Ovary (tissue), 3 donors: ENCODE measurements around the gene BTBD9.

Experiments
- CTCF ChIP-seq, 3 donors: fragments of 450-650 bp in 2 of 3; fragments of 200-600 bp in 1 of 3; IDR thresholded peaks; one replicate each; pipeline versions ENCODE4 v1.5.1 to v1.8.0; 2016 to 2022; ENCODE audit warnings: antibody characterized with exemption in 3 of 3, mild to moderate bottlenecking in 1 of 3
- POLR2A ChIP-seq: fragments of 450-650 bp; IDR thresholded peaks from one replicate; pipeline ENCODE4 v1.6.1; 2017; ENCODE audit warnings: antibody characterized with exemption, mild to moderate bottlenecking, moderate library complexity
- donor health status: DM: no; HTN: no; CAD: no.

GRCh38 chr6:38306931-38307330, 332.8 kb downstream of the BTBD9 start:
- TF ChIP-seq CTCF (IDR thresholded peaks at IDR 0.05), result no peak
- no peak for TF ChIP-seq POLR2A
